Measurements from ENCODE around the gene MAP2K6.

DNA sequence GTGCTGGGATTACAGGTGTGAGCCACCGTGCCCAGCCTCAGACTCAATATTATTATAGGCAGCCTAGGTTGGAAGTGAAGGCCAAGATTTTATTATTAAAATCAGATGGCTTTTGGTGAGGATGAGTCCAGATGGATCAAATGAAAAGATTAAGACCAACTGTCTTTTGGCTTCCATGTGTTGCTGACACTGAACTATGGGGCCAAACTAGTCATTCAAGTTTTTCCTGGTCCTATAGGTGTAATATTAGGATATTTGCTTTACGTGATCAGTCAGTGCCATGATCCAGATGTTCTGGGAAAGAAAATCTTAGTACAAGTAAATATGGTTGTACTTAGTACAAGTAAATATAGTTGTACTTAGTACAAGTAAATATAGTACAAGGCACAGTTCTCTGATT is 140.6 kb downstream of the MAP2K6 start:
- TF ChIP-seq, protein P1, sequence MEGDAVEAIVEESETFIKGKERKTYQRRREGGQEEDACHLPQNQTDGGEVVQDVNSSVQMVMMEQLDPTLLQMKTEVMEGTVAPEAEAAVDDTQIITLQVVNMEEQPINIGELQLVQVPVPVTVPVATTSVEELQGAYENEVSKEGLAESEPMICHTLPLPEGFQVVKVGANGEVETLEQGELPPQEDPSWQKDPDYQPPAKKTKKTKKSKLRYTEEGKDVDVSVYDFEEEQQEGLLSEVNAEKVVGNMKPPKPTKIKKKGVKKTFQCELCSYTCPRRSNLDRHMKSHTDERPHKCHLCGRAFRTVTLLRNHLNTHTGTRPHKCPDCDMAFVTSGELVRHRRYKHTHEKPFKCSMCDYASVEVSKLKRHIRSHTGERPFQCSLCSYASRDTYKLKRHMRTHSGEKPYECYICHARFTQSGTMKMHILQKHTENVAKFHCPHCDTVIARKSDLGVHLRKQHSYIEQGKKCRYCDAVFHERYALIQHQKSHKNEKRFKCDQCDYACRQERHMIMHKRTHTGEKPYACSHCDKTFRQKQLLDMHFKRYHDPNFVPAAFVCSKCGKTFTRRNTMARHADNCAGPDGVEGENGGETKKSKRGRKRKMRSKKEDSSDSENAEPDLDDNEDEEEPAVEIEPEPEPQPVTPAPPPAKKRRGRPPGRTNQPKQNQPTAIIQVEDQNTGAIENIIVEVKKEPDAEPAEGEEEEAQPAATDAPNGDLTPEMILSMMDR (IDR thresholded peaks at IDR 0.05): no peak
- TF ChIP-seq EZH2 (IDR thresholded peaks at IDR 0.05): no peak
- no peak for TF ChIP-seq EZH2phosphoT487 (IDR thresholded peaks at IDR 0.05)
